HG02981 (cell line): ENCODE measurements around the gene MED13.
"Not testable (repeated sequence)": the region's sequence is repeated elsewhere in the genome, so short reads cannot be mapped to it uniquely, and the experiment has no call there.

Source experiments
- ATAC-seq: cut with Tn5 transposase; IDR thresholded peaks from one replicate; pipeline ENCODE4 v1.9.1; 2021; ENCODE audit warnings: mild to moderate bottlenecking, moderate library complexity; ENCODE audit not compliant: unreplicated experiment

Gene MED13

DNA sequence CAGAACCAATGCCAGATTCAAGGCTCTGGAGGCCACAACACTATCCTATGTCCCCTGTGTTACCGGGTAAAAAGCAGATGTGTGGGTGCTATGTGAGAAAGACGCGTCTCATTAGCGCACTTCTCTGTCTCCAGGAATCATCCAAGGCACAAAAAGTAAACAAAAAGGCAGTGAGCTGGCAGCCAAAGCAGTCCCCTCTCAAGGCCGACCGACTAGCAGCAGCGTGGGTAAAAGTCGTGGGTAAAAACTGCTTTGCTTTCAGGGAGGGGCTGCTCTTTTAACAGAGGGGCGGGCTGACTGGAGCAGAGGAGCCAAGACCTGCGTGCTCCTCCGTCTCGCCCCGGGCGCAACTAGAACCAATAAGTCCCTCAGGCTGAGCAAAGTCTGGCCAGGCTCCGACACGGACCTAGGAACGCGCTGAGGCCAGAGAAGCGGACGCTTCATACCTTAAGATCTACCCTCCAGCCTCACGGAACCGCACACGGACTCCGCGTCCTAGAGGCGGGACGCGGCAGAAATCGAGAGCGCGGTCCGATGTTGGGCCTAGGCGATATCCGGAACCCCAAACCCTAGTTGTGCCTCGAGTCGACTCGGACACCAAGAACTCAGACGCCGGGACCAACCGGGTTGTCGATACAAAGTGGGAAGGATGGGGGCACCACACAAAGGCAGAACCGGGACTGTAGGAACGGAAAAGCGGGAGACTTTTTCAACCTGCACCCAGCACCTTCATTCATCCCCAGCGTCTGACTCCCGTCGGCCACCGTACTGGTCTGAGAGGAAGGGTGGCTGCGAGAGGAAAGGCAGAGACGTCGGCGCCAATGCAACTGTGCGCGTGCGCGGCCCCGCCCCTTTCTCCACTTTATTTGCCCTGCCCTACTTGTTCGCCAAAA lies 137.6 kb downstream of the MED13 start, which contains the start of gene INTS2:
Gene INTS2, minus strand, starts transcription at position 775 of the 893 bp plus-strand sequence. CDS start 1,338 bp downstream, outside the sequence.
- peak; percentile 77 for ATAC-seq

DNA sequence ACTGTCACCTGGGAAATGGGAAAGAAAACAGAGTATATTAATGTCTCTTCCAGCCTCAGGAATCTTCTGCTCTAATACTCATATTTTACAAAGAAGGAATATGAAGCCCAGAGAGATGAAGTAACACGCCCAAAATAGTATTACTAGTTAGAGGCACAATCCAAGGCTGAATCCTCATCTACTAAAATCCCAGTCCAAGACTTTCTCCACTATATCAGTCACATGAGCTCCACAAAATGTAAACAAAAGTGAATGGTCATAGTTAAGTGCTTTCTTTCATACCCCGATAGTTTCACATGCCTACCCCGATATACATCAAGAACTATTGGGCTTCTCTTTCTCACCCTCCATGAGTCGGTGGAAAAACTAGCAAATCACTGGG lies 138.3 kb downstream of the MED13 start:
- ATAC-seq, result no peak

DNA sequence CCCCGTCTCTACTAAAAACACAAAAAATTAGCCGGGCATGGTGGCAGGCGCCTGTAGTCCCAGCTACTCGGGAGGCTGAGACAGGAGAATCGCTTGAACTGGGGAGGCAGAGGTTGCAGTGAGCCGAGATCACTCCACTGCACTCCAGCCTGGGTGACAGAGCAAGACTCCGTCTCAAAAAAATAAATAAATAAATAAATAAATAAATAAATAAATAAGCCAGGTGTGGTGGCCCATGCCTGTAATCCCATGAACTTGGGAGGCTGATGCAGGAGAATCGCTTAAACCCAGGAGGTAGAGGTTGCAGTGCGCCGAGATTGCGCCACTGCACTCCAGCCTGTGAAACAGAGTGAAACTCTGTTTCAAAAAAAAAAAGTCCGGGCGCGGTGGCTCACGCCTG lies 149.9 kb downstream of the MED13 start:
- ATAC-seq, result not testable (repeated sequence)

DNA sequence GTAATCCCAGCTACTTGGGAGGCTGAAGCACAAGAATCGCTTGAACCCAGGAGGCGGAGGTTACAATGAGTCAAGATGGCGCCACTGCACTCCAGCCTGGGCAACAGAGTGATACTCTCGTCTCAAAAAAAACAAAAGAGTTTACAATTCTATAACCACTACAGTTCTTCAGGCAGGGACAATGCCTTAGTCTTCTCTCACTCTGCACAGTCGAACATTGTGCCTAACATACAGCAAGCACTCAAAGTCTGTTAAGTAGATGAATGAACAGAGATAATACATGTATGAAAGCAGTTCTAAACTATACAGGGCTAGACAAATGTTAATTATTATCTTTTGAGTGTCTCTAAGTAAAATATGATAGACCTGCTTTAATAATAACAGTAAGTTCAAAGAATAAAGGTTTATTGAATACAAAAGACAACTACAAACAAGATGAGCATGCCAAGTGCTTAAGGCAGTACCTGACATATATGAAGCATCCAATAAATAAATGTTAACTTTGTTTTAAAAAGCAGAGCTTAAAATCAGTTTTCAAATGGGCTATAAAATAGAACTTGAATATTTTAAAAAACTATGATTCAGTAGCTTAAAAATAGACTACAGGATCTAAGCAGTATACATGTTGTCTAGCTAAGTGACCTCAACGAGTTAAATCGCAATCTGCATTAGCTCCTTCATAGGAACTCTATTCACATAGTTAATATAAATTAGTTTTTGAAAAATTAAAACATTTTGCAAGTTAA lies 156.6 kb downstream of the MED13 start:
- ATAC-seq, result no peak

DNA sequence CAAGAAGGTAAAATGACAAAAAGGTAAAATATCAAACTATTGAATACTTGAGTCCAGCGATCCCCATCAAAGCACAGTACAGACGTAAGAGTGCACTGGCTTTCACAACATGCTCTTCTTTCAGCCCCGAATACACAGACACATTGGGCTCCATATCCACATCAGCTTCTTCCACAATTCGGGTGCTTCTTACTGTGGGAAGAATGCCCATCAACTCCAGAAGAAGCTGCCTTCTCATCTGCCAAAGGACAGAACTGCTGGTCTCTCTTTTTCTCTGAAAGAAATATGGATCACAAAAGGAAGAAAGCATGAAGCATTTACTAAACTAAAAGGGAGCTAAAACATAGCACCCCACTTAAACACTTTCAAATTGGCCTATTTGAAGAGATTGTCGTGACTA lies 157.7 kb downstream of the MED13 start:
- no peak for ATAC-seq

DNA sequence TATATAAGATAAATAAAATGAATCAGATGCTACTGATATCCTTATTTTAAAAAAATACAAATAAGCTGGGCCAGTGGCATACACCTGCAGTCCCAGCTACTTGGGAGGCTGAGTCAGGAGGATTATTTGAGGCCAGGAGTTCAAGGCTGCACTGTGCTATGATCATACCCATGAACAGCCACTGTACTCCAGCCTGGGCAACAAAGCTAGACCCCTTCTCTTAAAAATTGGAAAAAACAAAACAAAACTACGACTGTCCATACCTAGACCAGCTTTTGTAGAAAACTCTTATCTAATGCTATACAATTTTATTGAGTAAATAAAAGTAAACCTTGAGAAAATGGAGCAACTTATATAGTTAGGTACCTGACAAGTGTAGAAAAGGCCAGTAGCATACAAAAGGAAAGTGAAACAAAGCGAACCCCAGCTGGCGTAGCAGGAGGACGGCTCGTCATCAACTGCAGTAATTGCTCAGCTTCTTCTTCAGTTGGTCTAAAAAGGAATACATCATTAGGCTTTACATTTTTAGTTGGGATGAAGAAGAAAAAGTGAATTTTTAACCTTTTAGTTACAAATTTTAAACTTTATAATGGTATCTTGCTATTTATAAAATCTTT lies 160.9 kb downstream of the MED13 start:
- ATAC-seq, result peak; percentile 70

DNA sequence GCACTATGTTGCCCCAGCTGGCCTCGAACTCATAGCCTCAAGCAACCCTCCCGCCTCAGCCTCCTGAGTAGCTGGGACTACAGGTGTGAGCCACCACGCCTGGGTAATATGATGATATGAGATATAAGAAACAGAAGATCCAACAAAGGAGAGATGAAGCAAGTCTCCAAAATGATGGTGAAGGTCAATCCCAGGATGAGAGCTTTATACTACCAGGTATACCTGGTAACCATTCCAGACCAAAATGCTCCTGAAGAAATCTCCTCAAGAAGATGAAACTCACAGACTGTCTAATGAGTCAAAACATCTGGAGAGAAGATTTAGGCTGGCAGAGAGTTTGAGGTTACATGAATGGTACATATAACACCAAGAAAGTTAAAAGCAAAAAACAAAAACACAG lies 161.8 kb downstream of the MED13 start:
- ATAC-seq, result no peak

DNA sequence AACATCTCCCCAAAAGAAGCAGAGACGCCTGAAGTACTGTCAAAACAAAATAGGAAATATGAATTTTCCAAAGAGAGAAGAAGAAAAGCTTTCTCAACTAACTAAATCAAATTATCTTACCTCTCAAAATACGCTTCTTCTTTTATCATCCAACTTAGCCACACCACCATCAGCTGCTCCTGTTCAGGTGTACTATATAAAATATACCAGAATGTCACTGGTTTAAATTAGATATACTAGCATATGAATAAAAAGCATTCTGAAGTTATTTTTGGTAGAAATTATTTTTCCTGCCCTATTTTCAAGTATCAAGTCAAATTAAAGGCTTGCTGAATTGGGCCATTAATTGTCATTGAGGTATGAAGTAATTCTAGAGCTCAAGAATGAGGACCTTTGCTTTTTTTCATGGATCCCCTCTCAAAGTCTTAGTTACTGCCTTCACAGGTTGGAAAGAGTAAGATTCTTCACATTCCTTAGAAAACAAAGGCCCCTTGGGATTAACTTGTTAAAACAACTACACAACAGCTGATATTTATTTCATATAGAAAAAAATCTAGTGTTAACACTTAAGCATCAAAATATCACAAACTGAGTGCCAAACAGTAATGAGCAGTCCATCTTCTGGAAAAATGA lies 167.4 kb downstream of the MED13 start:
- no peak for ATAC-seq

DNA sequence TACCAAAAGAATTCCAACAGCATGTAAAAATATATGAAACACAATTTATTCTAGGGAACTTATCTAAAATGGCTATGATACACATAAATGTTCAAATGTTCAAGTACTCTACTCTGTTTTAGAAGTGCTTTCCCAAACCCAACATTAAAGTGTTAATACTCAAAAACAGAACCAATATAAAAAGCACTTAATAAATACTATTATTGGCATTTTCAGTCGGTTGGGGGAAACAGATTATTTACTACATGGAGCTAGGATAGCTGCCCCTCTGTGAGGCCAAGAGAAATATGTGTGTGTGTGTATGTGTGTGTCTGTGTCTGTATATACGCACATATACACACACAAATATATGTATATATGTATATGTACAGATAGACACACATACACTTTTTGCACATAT lies 169.7 kb downstream of the MED13 start:
- no peak for ATAC-seq

DNA sequence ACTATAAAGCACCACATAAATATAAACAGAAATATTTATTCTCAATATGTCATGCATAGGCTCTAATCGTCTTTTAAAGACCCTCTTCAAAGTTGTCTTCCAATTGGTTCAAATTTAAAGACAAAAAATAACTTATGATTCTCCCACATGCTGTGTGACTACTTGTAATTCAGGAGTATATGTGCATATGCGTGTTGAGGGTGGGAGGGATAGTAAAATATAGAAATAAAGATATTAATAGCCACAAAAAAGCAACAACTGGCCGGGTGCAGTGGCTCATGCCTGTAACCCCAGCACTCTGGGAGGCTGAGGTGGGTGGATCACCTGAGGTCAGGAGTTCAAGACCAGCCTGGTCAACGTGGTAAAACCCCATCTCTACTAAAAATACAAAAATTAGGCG lies 170.8 kb downstream of the MED13 start:
- ATAC-seq, result not testable (repeated sequence)
